Measurements from ENCODE around the gene MYL3.

- TF ChIP-seq CTCF (IDR thresholded peaks at IDR 0.05) (no peak), EZH2 (IDR thresholded peaks at IDR 0.05; ENCODE audit: borderline replicate concordance, insufficient read depth, low read depth, low read length, poor library complexity, severe bottlenecking) (no peak)
Measured at GRCh38 chr3:46812237-46812791, 50.9 kb downstream of the MYL3 start.
